Nephron (organoid): ENCODE results near the gene NRARP.
A peak's percentile ranks its signal among the peaks of the same experiment; 100 is the strongest.

Experiments
- H3K27ac Mint-ChIP-seq, 3 experiments: 2 replicates each; pipeline ENCODE4 v1.8.0; 2020; ENCODE audit warnings: mixed read lengths in 3 of 3, mild to moderate bottlenecking in 2 of 3, moderate library complexity in 1 of 3
- H3K27me3 Mint-ChIP-seq: 2 replicates; pipeline ENCODE4 v1.8.0; 2021; ENCODE audit warnings: low read depth, mild to moderate bottlenecking, moderate library complexity, mixed read lengths
- H3K36me3 Mint-ChIP-seq: 2 replicates; pipeline ENCODE4 v1.8.0; 2020; ENCODE audit warnings: low read depth, mixed read lengths
- H3K4me1 Mint-ChIP-seq: 2 replicates; pipeline ENCODE4 v1.8.0; 2020; ENCODE audit warnings: mixed read lengths
- H3K4me3 Mint-ChIP-seq, 3 experiments: 2 replicates each; pipeline ENCODE4 v1.8.0; 2020; ENCODE audit warnings: mild to moderate bottlenecking in 3 of 3, mixed read lengths in 3 of 3, moderate library complexity in 2 of 3
- H3K9me3 Mint-ChIP-seq: 2 replicates; pipeline ENCODE4 v1.8.0; 2020; ENCODE audit warnings: mixed read lengths
- CTCF ChIP-seq, 3 experiments: fragments of 200-600 bp; sonication (generic); IDR thresholded peaks; one replicate each; pipeline ENCODE4 v1.5.0; 2021; ENCODE audit warnings: antibody characterized with exemption in 3 of 3; ENCODE audit not compliant: unreplicated experiment in 3 of 3

The NRARP gene

GRCh38 chr9:137279741-137280473 lies 22.2 kb downstream of the NRARP start:
- no peak for TF ChIP-seq CTCF (IDR thresholded peaks at IDR 0.05; ENCODE audit: unreplicated experiment in 3 of 3)
- H3K36me3 Mint-ChIP-seq = peaks cover 4% of the 10 kb centered on the region
- H3K9me3 Mint-ChIP-seq = no peaks in the 10 kb centered on the region
- no peak overlapping the region for H3K27ac Mint-ChIP-seq
- H3K4me1 Mint-ChIP-seq = peaks cover 22% of the 10 kb centered on the region
- peaks cover 13% of the 10 kb centered on the region for H3K27me3 Mint-ChIP-seq
- H3K4me3 Mint-ChIP-seq = peak overlapping the region in 1 of 3 experiments; percentile 10

GRCh38 chr9:137278721-137279711 lies 23.1 kb downstream of the NRARP start:
- H3K36me3 Mint-ChIP-seq = peaks cover 4% of the 10 kb centered on the region
- TF ChIP-seq CTCF (IDR thresholded peaks at IDR 0.05; ENCODE audit: unreplicated experiment in 3 of 3) = no peak
- peaks cover 27% of the 10 kb centered on the region for H3K4me1 Mint-ChIP-seq
- no peak overlapping the region for H3K27ac Mint-ChIP-seq
- peaks cover 13% of the 10 kb centered on the region for H3K27me3 Mint-ChIP-seq
- no peak overlapping the region for H3K4me3 Mint-ChIP-seq
- H3K9me3 Mint-ChIP-seq = no peaks in the 10 kb centered on the region

GRCh38 chr9:137278061-137278701 lies 23.9 kb downstream of the NRARP start:
- Mint-ChIP-seq H3K27me3 (peaks cover 13% of the 10 kb centered on the region), H3K27ac (peak overlapping the region in 2 of 3 experiments; percentile 27 to 99), H3K4me1 (peaks cover 27% of the 10 kb centered on the region), H3K4me3 (peak overlapping the region; percentile 61 to 81 (median 77)), H3K9me3 (no peaks in the 10 kb centered on the region), H3K36me3 (peaks cover 8% of the 10 kb centered on the region)
- TF ChIP-seq CTCF (IDR thresholded peaks at IDR 0.05; ENCODE audit: unreplicated experiment in 3 of 3) = no peak

- Mint-ChIP-seq H3K9me3 (no peaks in the 10 kb centered on the region), H3K36me3 (peaks cover 5% of the 10 kb centered on the region), H3K4me1 (peaks cover 23% of the 10 kb centered on the region), H3K27ac (peak within 1 kb of the TSS; percentile 91 to 99 (median 93)), H3K4me3 (peak within 1 kb of the TSS; percentile 80 to 86 (median 85)), H3K27me3 (peaks cover 6% of the 10 kb centered on the region)
- no peak for TF ChIP-seq CTCF (IDR thresholded peaks at IDR 0.05; ENCODE audit: unreplicated experiment in 3 of 3)
These were observed 24.6 kb downstream of the NRARP start, which contains the start of gene TOR4A for GRCh38 chr9:137277329-137278041. TSS of gene TOR4A (plus strand) at chr9:137277726. CDS start at chr9:137278690, 964 bp downstream.
